Measurements from ENCODE around the gene APOBEC3H. TPM values are rescaled to one million over a fixed set of nuclear protein-coding genes. Genes with fewer than 3 reads are reported as not detected.

APOBEC3H gene
- total RNA-seq, 1 donor from 2014 or later = not detected

- DNase-seq = no peak
Measured at GRCh38 chr22:39081016-39081415, 16.0 kb upstream of the APOBEC3H start.

- no peak for DNase-seq
Measured at GRCh38 chr22:39081598-39081997, 15.4 kb upstream of the APOBEC3H start.

DNA sequence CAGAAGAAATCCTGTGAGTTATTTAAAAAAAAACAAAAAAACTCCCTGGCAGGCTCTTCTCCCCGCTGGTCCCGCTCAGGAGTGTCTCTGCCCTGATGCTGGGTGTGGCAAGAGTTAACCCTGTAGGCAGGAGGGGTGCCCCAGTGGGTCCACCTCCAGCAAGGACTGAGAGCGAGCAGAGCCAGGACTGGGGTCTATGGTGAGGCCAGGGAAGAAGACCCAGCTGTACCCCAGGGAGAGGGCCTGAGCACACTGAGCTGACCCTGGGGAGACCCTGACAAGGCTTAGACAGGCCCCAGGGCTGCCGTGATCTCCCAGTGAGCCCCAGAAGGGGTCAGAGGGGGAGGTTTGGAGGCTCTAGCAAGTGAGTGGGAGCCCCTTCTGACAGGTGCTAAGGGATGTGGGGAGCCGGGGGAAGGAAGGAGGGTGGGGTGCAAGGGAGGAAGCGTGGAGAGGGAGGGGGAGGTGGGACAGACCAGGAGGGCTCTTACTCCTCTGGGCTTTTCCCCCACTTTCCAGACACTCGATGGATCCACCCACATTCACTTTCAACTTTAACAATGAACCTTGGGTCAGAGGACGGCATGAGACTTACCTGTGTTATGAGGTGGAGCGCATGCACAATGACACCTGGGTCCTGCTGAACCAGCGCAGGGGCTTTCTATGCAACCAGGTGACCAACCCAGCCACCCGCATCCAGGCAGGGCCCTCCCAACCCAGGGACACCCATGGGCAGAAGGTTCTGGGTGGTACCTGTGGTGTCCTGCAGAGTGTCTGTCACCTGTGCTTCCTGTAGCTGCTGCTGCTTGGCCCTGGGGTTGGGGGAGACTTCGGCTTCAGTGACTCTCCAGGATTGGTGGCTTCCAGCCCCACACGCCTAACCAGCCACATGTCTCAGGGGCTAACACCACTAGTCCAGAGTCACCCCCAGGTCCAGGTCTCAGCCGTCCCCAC is 13.6 kb upstream of the APOBEC3H start:
- DNase-seq = no peak

DNA sequence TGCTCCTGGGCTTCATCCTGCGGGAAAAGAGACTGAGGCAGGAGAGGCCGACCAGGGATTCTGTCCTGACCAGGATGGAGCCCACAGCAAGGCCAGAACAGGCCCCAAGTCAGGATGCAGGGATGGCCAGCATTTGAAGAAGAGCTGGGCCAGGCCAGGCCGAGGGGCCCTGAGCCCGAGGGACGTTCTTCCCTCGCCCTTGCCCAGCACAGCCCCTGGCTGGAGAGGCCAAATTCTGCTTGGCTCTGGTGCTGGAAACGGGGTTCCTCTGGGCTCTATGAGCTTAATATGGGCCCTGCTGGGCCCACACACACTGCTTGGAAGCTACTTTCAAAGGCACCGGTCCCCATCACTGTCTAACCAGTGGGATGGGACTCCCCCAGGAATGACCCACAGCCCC is 12.4 kb upstream of the APOBEC3H start:
- DNase-seq = no peak

- DNase-seq = no peak
Measured at GRCh38 chr22:39087098-39087497, 9.9 kb upstream of the APOBEC3H start.

- no peak for DNase-seq
Measured at GRCh38 chr22:39087881-39088684, 9.0 kb upstream of the APOBEC3H start.

DNA sequence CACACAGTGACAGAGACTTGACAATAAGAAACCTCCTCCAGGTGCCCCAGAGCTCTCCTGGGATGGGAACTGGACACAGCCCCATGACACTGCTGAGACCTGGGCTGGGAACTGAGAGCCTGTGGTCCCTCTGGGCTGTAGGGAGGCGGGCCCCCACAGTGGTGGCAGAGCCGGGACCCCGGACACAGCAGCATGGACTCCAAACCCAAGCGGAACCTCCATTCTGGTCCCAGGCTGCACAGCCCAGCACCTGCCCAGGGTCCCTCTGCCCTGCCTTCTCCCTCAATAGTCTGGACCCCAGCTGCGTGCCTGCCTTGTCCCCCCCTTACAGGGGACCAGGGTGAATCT is 8.4 kb upstream of the APOBEC3H start:
- DNase-seq = no peak

GRCh38 chr22:39089928-39090327 is 7.1 kb upstream of the APOBEC3H start:
- no peak for DNase-seq

DNA sequence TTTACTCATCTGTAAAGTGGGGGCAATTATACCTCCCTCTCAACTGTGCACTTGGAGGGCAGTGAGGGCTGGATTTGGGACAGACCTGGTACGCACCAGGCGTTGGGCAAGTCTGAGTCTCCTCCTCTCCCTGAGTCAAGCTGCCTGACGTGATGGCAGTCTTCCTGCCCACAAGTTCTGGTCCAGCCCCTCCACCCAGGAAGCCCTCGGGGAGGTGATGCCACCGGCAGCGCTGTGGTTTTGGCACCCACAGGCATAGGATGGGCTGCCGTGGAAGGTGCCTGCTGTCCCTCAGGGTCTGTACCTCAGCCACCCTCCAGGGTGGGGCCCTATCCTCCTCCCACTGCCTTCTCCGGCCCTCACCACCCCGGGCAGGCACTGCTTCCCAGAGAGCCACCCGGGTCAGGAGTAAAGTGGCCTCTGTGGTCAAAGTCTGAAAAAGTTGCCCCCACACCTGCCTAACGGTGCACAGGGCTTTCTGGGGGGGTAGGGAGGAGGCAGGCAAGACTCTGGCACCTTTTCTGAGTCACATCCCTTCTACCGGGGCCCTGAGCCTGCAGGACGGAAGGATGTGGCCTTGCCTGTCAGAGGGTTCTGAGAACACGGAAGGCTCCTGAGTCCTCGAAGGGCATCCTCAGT is 6.5 kb upstream of the APOBEC3H start:
- DNase-seq = no peak

- DNase-seq = no peak
Measured at GRCh38 chr22:39091126-39092081, 5.6 kb upstream of the APOBEC3H start.

DNA sequence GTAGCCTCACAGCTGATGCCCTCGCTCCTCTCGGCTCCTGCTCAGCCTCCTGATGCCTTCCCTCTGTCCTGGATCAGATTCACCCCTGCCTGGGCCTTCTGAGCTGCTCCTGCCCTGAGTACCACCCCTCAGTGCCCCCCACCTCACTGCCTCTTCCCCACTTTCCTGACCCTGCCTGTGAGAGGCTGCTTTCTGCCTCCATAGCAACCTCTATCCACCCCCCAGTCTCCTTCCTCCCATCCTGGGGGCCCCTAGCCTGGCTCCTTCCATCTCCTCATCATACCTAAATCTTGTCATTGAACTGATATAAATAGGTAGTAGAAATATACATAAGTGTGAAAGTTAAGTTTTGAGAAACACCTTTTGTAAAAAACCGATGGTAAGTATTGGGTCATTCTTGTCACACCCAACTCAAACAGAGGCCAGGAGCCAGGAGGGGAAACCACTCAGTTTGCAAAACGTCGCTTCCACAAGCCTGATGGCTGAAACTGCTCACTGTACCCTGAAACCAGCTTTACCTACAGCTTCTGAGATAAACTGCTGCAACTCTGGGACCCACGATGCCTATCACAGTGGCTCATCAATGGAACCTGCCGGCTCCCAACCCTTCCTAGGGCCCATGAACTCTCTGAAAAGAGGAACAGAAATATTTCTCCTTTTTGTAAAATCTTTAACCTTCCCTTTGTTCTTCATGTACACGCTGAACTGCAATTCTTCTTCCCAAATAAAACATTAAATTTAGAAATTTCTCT is 4.8 kb upstream of the APOBEC3H start:
- DNase-seq = no peak

DNA sequence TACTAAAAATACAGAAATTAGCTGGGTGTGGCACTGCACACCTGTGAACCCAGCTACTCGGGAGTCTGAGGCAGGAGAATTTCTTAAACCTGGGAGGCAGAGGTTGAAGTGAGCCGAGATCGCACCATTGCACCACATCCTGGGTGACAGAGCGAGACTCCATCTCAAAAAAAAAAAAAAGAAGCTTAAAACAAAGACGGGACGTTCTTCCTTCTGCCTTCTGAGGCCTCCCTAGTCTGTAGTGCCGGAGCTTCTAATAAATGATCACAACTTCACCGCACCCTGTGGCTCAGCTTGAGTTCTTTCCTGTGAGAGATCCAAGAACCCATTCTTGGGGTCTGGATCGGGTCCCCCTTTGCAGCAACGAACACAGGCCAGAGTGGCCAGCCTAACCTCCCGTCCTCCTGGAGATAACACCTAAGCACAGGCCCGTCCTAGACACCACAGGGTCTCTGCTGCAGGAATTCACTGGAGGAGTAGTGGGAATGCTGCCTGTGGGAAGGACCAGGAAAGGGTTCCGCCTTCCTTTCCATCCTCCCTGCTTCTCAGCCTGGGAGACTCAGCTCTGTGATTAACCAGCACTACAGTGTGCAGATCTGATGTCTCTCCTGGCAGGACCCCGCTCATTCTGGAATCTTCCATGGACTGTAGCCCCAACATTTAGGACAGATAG is 2.2 kb upstream of the APOBEC3H start:
- DNase-seq = no peak

DNA sequence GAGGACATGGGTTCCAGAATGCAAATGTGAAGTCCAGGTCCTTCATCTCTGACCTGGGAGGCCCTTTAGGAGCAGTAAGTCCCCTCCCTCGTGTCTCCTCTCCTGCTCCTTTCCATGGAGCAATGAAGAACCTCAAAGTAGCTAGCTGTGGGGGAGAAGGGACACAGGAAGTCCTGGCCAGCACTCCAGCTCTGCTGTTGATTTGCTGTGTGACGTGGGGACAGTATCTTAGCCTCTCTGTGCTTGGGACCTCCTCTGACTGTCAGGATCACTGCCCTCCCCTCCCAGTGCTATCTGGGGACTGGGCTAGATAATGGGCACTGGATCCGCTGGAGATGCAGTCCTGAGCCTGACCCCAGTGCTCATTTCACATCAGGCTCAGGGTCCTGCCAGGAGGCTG is 1.1 kb upstream of the APOBEC3H start:
- no peak for DNase-seq

- DNase-seq = no peak
Measured at GRCh38 chr22:39098026-39098425, 982 bp downstream of the APOBEC3H start.

DNA sequence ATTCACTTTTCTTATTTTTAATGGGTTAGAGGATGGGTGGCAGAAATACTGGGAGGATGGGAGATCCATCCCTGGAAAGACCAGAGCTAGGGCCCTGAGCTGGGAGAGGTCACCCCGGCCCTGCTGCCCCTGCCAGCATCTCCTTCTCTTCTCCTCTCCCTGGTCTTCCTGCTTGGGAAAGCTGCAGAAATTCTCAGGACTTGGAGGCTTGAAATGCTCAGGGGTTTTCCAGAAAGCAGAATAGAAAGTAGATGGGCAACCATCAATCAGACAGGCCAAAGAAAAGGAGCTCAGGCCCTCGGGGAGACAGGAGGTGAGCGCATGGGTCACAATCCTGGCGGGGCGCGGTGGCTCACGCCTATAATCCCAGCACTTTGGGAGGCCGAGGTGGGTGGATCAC is 1.5 kb downstream of the APOBEC3H start:
- no peak for DNase-seq

DNA sequence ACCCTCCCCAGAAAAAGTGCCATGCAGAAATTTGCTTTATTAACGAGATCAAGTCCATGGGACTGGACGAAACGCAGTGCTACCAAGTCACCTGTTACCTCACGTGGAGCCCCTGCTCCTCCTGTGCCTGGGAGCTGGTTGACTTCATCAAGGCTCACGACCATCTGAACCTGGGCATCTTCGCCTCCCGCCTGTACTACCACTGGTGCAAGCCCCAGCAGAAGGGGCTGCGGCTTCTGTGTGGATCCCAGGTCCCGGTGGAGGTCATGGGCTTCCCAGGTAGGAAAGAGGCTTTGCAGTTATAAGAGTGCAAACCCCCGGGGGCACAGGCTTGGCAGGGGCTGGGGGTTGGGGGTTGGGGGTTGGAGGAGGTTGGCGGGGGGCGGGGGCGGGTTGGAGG is 4.2 kb downstream of the APOBEC3H start:
- DNase-seq = no peak

GRCh38 chr22:39103431-39103830 is 6.4 kb downstream of the APOBEC3H start:
- no peak for DNase-seq

- no peak for DNase-seq
Measured at GRCh38 chr22:39106326-39106725, 9.3 kb downstream of the APOBEC3H start.

DNA sequence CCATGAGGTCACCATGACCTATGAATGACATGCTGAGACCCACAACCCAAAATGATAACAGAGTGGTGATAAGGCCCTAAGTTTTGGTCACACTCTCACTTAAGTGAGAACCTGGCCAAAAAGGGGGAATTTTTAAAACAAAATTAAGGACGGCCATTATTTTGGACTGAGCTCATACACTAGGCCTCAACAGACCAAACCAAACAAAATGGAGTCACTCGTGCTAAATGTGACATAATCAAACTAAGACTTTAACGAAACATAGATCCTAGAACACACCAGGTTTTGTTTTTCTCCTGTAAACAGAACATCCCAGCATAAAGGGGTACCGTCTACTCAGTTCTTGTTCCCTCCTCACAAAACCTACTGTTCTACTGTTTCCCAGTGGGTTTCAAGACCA is 11.4 kb downstream of the APOBEC3H start:
- no peak for DNase-seq

DNA sequence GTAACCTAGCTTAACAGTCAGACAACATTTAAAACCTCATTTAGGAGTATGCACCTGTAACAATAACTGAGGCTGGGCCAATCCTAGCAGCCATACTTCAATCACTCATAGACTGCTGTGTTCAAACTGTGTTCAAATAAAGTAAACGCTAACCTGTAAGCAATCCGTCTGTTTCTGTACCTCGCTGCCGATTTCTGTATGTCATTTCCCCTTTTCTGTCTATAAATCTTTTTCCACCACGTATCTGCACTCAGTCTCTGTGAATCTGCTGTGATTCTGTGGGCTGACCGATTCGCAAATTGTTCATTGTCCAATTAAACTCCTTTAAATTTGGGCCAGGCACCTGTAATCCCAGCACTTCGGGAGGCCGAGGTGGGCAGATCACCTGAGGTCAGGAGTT is 12.3 kb downstream of the APOBEC3H start:
- DNase-seq = no peak
